HG03432 (cell line): Measurements from ENCODE around the gene GUSB.

ENCODE experiments used
- ATAC-seq: cut with Tn5 transposase; IDR thresholded peaks from one replicate; pipeline ENCODE4 v1.9.1; 2021; ENCODE audit warnings: mild to moderate bottlenecking, moderate library complexity; ENCODE audit not compliant: unreplicated experiment

The GUSB gene

DNA sequence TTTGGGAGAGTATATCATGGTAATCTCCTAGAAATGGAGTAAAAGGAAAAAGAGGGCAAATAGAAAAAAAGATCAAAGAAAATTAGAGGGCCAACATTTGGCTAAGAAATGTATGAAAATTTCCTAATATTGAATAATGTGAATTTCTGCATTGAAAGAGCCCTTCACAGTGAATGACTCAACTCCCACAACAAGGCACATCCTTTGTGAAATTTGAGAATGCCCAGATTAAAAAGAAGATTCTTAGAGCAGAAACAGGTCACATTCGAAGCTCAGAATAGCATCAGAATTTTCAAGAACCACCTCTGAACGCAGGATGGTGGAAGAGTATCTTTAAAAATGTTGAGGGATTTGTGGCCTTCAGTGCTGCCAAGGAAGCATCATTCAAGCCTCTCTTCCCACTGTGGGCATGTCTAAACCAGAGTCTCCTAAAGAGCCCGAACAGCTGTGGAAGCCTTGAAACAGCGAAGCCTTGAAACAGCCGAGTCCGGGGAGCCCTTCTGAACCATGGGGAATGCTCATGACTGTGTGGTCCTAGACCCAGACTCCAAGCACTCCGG is 43.6 kb downstream of the GUSB start:
- ATAC-seq: no peak

DNA sequence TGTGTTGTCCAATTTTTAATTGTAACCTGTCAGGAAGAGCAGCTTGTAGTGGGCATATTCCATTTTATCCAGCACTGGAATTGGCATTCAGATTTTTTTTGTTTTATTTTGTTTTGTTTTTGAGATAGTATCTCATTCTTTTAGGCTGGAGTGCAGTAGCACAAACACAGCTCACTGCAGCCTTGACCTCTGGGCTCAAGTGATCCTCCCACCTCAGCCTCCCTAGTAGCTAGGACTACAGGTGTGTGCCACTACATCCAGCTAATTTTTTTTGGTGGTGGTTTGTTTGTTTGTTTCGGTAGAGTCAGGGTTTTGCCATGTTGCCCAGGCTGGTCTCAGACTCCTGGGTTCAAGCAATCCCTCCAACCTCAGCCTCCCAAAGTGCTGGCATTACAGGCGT is 44.7 kb downstream of the GUSB start:
- ATAC-seq: no peak

DNA sequence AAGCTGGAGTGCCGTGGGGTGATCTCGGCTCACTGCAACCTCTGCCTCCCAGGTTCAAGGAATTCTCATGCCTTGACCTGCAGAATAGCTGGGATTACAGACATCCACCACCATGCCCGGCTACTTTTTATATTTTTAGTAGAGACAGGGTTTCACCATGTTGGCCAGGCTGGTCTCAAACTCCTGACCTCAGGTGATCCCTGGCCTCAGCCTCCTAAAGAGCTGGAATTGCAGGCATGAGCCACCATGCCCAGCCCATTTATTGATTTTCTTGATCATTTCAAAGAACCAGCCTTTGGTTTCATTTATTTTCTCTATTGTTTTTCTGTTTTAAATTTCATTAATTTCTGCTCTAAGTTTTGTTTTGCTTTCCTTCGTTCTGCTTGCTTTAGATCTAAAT is 50.3 kb downstream of the GUSB start:
- ATAC-seq: no peak

DNA sequence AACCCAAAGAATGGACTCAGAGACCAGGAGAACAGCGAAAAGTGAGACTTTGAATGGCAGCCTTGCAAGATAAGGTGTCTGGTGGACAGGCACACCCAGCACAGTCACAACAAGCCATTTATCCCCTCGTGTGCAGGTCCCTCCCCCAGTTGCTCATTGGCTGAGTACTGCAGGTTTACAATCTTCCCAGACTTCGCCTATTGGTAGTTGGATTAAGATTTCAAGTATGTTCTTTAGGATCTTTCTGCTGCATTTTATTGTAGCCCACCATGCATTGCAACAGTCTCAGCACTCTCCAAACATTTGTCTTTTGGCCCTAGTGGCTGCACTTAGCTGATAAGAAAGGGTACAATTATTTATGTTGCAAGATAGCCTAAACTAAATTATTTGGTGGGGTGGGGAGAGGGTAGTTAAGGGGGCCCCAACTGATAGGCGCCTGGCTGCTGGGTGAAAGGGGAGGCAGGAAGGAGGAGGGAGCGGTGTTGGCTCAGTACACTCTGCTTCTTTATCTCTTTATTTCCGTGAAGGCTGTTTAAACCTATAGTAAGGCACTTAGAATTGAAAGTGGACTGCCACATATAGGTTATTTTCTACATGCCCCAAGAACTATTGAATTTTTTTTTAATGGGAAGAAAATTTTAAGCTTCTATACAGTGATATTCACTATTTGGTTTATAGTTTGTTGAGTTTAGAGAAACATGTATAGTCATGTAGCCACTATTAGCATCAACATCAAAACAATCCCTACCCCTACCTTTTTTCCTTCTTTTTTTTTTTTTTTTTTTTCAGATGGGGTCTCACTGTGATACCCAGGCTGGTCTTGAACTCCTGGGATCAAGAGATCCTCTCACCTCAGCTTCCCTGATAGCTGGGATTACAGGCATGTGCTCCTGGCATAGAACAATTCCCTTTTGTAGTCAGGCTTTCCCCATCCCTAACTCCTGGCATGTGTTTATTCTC is 54.2 kb downstream of the GUSB start:
- ATAC-seq: no peak

DNA sequence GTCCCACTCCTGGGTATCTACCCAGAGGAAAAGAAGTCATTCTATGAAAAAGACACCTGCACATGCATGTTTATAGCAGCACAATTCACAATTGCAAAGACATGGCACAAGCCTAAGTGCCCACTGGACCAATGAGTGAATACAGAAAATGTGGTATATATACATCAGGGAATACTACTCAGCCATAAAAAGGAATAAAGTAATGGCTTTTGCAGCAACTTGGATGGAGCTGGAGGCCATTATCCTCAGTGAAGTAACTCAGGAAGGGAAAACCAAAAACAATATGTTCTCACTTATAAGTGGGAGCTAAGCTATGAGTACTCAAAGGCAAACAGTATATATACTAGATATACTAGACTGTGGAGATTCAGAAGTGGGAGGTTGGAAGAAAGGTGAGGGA is 55.4 kb downstream of the GUSB start:
- ATAC-seq: no peak

DNA sequence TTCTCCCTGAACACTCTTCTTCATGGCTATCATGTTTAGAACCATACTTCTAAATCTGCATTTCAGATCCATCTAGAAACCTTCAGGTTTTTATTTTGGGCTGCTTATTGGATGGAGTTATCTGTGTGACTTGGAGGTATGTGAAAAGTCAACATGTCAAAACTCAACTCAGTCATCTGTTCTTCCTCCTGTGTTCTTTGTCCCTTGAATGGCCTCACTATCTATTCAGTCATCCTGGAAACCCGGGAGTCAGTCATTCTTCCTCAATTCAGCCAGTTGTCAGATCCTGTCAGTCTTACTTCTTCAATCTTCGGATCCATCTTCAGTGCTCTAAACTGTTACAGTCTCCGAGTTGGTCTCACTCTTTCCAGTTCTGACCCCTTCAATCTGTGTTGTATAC is 57.0 kb downstream of the GUSB start:
- no peak for ATAC-seq

DNA sequence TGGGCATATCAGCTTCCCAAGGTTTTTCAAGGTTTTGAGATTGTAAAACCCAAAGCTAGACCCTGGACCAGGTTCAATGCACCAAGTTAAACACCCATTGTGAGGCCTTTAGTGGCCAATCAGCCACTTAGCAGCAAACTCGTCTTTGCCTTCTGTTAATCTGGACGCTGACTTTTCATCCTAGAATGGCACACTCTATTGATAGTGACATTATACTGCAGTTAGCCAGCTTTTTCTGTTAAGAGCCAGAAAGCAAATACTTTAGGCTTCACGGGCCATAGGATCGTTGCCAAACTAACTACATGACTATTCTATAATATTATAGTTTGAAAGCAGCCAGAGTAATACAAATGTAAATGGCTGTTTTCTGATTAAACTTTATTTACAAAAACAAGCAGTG is 57.8 kb downstream of the GUSB start:
- ATAC-seq: no peak

DNA sequence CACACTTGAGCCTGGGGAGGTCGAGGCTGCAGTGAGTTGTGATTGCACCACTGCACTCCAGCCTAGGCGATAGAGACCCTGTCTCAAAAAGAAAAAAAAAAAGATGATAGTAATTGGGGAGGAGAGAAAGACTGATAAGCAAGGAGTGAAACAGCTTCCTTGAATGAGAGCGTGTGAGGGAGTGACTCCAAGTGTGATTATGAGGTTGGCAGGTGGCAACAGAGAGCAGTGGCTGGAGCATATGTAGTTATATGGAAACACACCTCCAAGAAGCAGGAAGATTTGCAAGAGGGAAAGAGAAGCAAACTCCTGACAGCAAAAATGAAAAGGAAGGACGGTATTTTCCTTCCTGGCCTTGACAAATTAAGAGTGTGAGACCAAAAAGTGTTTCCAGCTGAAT is 58.7 kb downstream of the GUSB start:
- no peak for ATAC-seq

DNA sequence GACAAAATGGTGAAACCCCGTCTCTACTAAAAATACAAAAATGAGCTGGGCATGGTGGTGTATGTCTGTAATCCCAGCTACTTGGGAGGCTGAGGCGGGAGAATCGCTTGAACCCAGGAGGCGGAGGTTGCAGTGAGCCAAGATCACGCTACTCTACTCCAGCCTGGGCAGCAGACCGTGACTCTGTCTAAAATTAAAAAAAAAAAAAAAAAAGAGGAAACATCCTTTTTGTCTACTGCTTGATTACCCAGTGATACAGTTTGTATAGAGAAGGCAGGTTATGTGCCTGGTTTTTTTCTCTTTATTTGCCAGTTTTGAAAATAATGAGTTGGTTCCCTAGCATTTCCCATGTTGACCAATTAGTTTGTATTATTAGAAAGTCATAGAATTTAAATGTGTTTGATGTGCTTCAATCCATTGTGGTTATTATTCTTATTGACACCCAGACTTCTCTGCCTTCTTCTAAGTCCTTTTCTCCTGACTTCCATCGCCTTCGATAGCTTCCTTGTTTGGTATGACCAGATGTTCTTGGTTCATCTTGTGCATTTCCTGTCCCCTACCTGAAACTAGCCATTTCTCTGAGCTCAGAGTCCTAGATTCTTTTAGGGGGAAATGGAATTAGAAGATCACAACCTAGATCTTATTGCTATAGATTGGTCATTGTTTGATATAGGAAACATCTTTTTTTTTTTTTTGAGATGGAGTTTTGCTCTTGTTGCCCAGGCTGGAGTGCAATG is 65.9 kb downstream of the GUSB start:
- ATAC-seq: no peak

DNA sequence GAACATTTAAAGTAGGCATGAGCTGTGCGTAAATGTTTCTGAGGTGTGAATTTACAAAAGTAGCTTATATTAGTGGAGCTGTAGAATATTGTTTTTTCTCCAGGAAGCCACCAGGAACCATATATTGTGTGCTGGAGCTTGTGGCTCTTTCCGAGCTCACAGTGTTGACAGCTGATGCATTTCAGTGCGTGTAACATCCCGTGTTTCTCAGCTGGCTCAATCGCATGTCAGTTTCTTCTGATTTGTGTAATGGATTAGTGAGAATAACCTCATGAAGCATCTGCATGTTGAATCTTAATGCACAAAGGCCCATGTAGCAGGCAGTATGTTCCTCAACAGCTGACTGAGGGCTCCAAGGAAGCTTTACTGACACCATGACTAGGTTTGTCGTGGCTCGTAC is 69.8 kb downstream of the GUSB start:
- ATAC-seq: no peak
